Esophagus (tissue), 2 donors: ENCODE measurements around the gene ADAMTSL3. TPM values are rescaled to one million over a fixed set of nuclear protein-coding genes. Genes with fewer than 3 reads are reported as not detected.
"Not testable (repeated sequence)": the region's sequence is repeated elsewhere in the genome, so short reads cannot be mapped to it uniquely, and the experiment has no call there.

Source experiments
- H3K27ac ChIP-seq, 2 donors: one replicate each; pipeline ENCODE4 v1.5.1; 2013; ENCODE audit warnings: low read depth in 2 of 2, mild to moderate bottlenecking in 2 of 2, inconsistent platforms in 1 of 2, low read length in 1 of 2, moderate library complexity in 1 of 2
- H3K27me3 ChIP-seq, 2 donors: one replicate each; pipeline ENCODE4 v1.6.1; 2013; ENCODE audit warnings: low read length in 2 of 2, control low read depth in 1 of 2, mild to moderate bottlenecking in 1 of 2; ENCODE audit not compliant: insufficient read depth in 2 of 2, control insufficient read depth in 1 of 2
- H3K36me3 ChIP-seq, 2 donors: one replicate each; pipeline ENCODE4 v1.6.1; 2013; ENCODE audit warnings: low read length in 1 of 2; ENCODE audit not compliant: control insufficient read depth in 2 of 2, insufficient read depth in 2 of 2
- H3K4me1 ChIP-seq, 2 donors: one replicate each; pipeline ENCODE4 v1.6.1; 2013; ENCODE audit warnings: low read length in 1 of 2; ENCODE audit not compliant: control insufficient read depth in 2 of 2, insufficient read depth in 2 of 2
- H3K4me3 ChIP-seq, 2 donors: one replicate each; pipeline ENCODE4 v1.5.1; 2013; ENCODE audit warnings: low read length in 2 of 2, mild to moderate bottlenecking in 2 of 2, low read depth in 1 of 2, moderate library complexity in 1 of 2
- H3K9me3 ChIP-seq, 2 donors: one replicate each; pipeline ENCODE4 v1.6.1; 2013; ENCODE audit warnings: mild to moderate bottlenecking in 2 of 2, low read depth in 1 of 2, low read length in 1 of 2, moderate library complexity in 1 of 2; ENCODE audit not compliant: control insufficient read depth in 2 of 2, insufficient read depth in 1 of 2
- WGBS, 2 donors: extraction: QIAGEN DNeasy Blood & Tissue Kit; methylation state at CpG; one replicate each; pipeline ENCODE4 v1.1.7; 2013; 5-methylcytosine and 5-hydroxymethylcytosine counted together
- polyA plus RNA-seq, 2 donors: library from polyadenylated mRNA; stranded (reverse); fragments of 200-250 nt; gene quantifications; one replicate each; pipeline ENCODE4 v1.2.3, GENCODE V29; 2013
- donor health status: healthy with polysubstance abuse.
- donor health status: Bipolar disorder and iron deficiency.

The ADAMTSL3 gene
- polyA plus RNA-seq, 2 donors: 0.18 TPM

GRCh38 chr15:84033793-84034553 lies 380.1 kb downstream of the ADAMTSL3 start:
- no peaks in the 10 kb centered on the region for H3K4me1 ChIP-seq
- H3K27ac ChIP-seq: no peak overlapping the region
- 89 to 93% methylated on average over 3 of the region's 3 CpGs for WGBS, 2 donors
- H3K4me3 ChIP-seq: no peak overlapping the region
- peaks cover 0 to 4% of the 10 kb centered on the region in 2 donors for H3K9me3 ChIP-seq
- no peaks in the 10 kb centered on the region for H3K36me3 ChIP-seq
- no peaks in the 10 kb centered on the region for H3K27me3 ChIP-seq

GRCh38 chr15:84034578-84035398 lies 380.9 kb downstream of the ADAMTSL3 start:
- Histone ChIP-seq H3K4me3 (no peak overlapping the region), H3K27ac (no peak overlapping the region), H3K27me3 (no peaks in the 10 kb centered on the region), H3K4me1 (no peaks in the 10 kb centered on the region), H3K36me3 (no peaks in the 10 kb centered on the region), H3K9me3 (peaks cover 0 to under 1% of the 10 kb centered on the region in 2 donors)
- WGBS, 2 donors: 59 to 68% methylated on average over 3 of the region's 3 CpGs

- Histone ChIP-seq H3K4me3 (no peak overlapping the region), H3K27me3 (no peaks in the 10 kb centered on the region), H3K27ac (no peak overlapping the region), H3K4me1 (no peaks in the 10 kb centered on the region), H3K36me3 (no peaks in the 10 kb centered on the region), H3K9me3 (no peaks in the 10 kb centered on the region)
- 4% methylated on average over 2 of the region's 2 CpGs for WGBS, 2 donors
Observed at GRCh38 chr15:84035399-84035766, 381.5 kb downstream of the ADAMTSL3 start.

GRCh38 chr15:84037301-84037700 lies 383.4 kb downstream of the ADAMTSL3 start:
- Histone ChIP-seq H3K9me3 (no peaks in the 10 kb centered on the region), H3K4me3 (no peak overlapping the region), H3K36me3 (no peaks in the 10 kb centered on the region), H3K27ac (no peak overlapping the region), H3K27me3 (no peaks in the 10 kb centered on the region), H3K4me1 (no peaks in the 10 kb centered on the region)

- not testable (repeated sequence) for H3K27ac ChIP-seq, H3K4me3 ChIP-seq, H3K36me3 ChIP-seq, H3K4me1 ChIP-seq, H3K9me3 ChIP-seq, H3K27me3 ChIP-seq
- WGBS, 2 donors: 74 to 76% methylated on average over 18 of the region's 18 CpGs
Observed at GRCh38 chr15:84042434-84043056, 388.6 kb downstream of the ADAMTSL3 start.

GRCh38 chr15:84046064-84046637 lies 392.2 kb downstream of the ADAMTSL3 start:
- no peaks in the 10 kb centered on the region for H3K4me1 ChIP-seq
- no peaks in the 10 kb centered on the region for H3K9me3 ChIP-seq
- no peak overlapping the region for H3K27ac ChIP-seq
- no peak overlapping the region for H3K4me3 ChIP-seq
- no peaks in the 10 kb centered on the region for H3K27me3 ChIP-seq
- H3K36me3 ChIP-seq: no peaks in the 10 kb centered on the region
- 79 to 83% methylated on average over 4 of the region's 4 CpGs for WGBS, 2 donors

GRCh38 chr15:84049480-84049879 lies 395.6 kb downstream of the ADAMTSL3 start:
- not testable (repeated sequence) for H3K27ac ChIP-seq, H3K36me3 ChIP-seq, H3K4me3 ChIP-seq, H3K27me3 ChIP-seq, H3K9me3 ChIP-seq, H3K4me1 ChIP-seq
- WGBS, 2 donors: 60 to 66% methylated on average over 4 of the region's 4 CpGs

- Histone ChIP-seq H3K36me3 (no peaks in the 10 kb centered on the region), H3K27me3 (no peaks in the 10 kb centered on the region), H3K9me3 (no peaks in the 10 kb centered on the region), H3K4me1 (no peaks in the 10 kb centered on the region), H3K27ac (no peak overlapping the region), H3K4me3 (no peak overlapping the region)
- WGBS, 2 donors: 78 to 81% methylated on average over 3 of the region's 3 CpGs
Observed at GRCh38 chr15:84050076-84050475, 396.2 kb downstream of the ADAMTSL3 start.

- WGBS, 2 donors: no CpG with 5 or more reads among the region's 1 CpG
- not testable (repeated sequence) for H3K4me3 ChIP-seq, H3K4me1 ChIP-seq, H3K27ac ChIP-seq, H3K9me3 ChIP-seq, H3K27me3 ChIP-seq, H3K36me3 ChIP-seq
Observed at GRCh38 chr15:84051146-84051545, 397.2 kb downstream of the ADAMTSL3 start.
